ENCODE data around the gene ZSWIM3. TPM values are rescaled to one million over a fixed set of nuclear protein-coding genes. Genes with fewer than 3 reads are reported as not detected.
A peak's percentile ranks its signal among the peaks of the same experiment; 100 is the strongest.

Gene ZSWIM3
- total and polyA plus RNA-seq, 2 of the 13 experiments (the other 11 are each of a cell fraction or from before 2014, with no cell fraction given) = 5.2 to 5.8 TPM

GRCh38 chr20:45890077-45890984 lies 32.9 kb downstream of the ZSWIM3 start (continued):
- TF ChIP-seq BRF2 (CRISPR knock-in tag; IDR thresholded peaks at IDR 0.05) (no peak; the same call in 1 of the 2 replicates), SSRP1 (CRISPR knock-in tag; IDR thresholded peaks at IDR 0.05) (0 out of 2 replicates have a peak, but pooled peaks have one; percentile 31), IRF2 (CRISPR knock-in tag; IDR thresholded peaks at IDR 0.05) (peak; percentile 72), PAX8 (CRISPR knock-in tag; IDR thresholded peaks at IDR 0.05; ENCODE audit: borderline replicate concordance) (no peak), ZNF343 (CRISPR knock-in tag; IDR thresholded peaks at IDR 0.05) (no peak; the same call in 1 of the 2 replicates), NBN (conservative IDR thresholded peaks at IDR 0.05) (no peak), ZNF263 (CRISPR knock-in tag; IDR thresholded peaks at IDR 0.05) (peak; percentile 55), PHB2 (IDR thresholded peaks at IDR 0.05; ENCODE audit: partially characterized antibody) (no peak), RERE (CRISPR knock-in tag; IDR thresholded peaks at IDR 0.05; ENCODE audit: low read depth) (no peak), CCDC6 (CRISPR knock-in tag; IDR thresholded peaks at IDR 0.05) (peak; percentile 97), NR2C2 (CRISPR knock-in tag; IDR thresholded peaks at IDR 0.05; ENCODE audit: borderline replicate concordance) (no peak), NPAS2 (CRISPR knock-in tag; IDR thresholded peaks at IDR 0.05; ENCODE audit: borderline replicate concordance) (no peak), NR2F6 (IDR thresholded peaks at IDR 0.05) (no peak), NR2F6 (CRISPR knock-in tag; IDR thresholded peaks at IDR 0.05) (peak; percentile 66; the same call in 1 of the 2 replicates), POLR2AphosphoS5 (IDR thresholded peaks at IDR 0.05; ENCODE audit: low read depth, low read length) (peak; percentile 74), ARID3A (IDR thresholded peaks at IDR 0.05; ENCODE audit: low read depth, low read length) (peak; percentile 34; the same call in 1 of the 2 replicates), ZBTB25 (CRISPR knock-in tag; IDR thresholded peaks at IDR 0.05) (peak; percentile 87), BCL3 (CRISPR knock-in tag; IDR thresholded peaks at IDR 0.05) (peak; percentile 90), WIZ (CRISPR knock-in tag; IDR thresholded peaks at IDR 0.05) (no peak)

All from HepG2 (cell line).